Muscle of leg (tissue), 11 donors: ENCODE data around the gene NEUROD2. TPM values are rescaled to one million over a fixed set of nuclear protein-coding genes. Genes with fewer than 3 reads are reported as not detected.

ENCODE experiments used
- DNase-seq: peaks from one replicate; pipeline ENCODE4 v3.0.0; 2013
- H3K27ac ChIP-seq: one replicate; pipeline ENCODE4 v1.5.1; 2013; ENCODE audit warnings: mild to moderate bottlenecking, low read length, control low read depth
- H3K27me3 ChIP-seq: one replicate; pipeline ENCODE4 v1.6.1; 2013; ENCODE audit warnings: low read length; ENCODE audit not compliant: control insufficient read depth, insufficient read depth
- H3K36me3 ChIP-seq: one replicate; pipeline ENCODE4 v1.6.1; 2013; ENCODE audit warnings: low read length; ENCODE audit not compliant: control insufficient read depth, insufficient read depth
- H3K4me1 ChIP-seq: one replicate; pipeline ENCODE4 v1.6.1; 2013; ENCODE audit warnings: low read length; ENCODE audit not compliant: control insufficient read depth, insufficient read depth
- H3K4me3 ChIP-seq: one replicate; pipeline ENCODE4 v1.5.1; 2013; ENCODE audit warnings: low read length, control low read depth
- H3K9me3 ChIP-seq: replicated peaks from 2 replicates; pipeline ENCODE4 v1.6.1; 2013; ENCODE audit warnings: low read depth, low read length; ENCODE audit not compliant: control insufficient read depth
- WGBS: methylation state at CpG from one replicate; pipeline ENCODE4 v1.1.5; 2013; ENCODE audit warnings: missing lambda C conversion rate; ENCODE audit not compliant: insufficient coverage; 5-methylcytosine and 5-hydroxymethylcytosine counted together
- polyA plus RNA-seq, 8 donors: library from polyadenylated mRNA; unstranded; fragments of 120-200 nt; gene quantifications; one replicate each; pipeline versions ENCODE4 v1.2.1 to v1.2.3, GENCODE V29; 2013; ENCODE audit warnings: inconsistent platforms in 1 of 8, low replicate concordance in 1 of 8; ENCODE audit not compliant: insufficient read length in 8 of 8, insufficient read depth in 1 of 8
- total RNA-seq: library from RNA; stranded (reverse); fragments of 120-200 nt; gene quantifications from one replicate; pipeline ENCODE4 v1.2.4, GENCODE V29; 2013

Gene NEUROD2
- total and polyA plus RNA-seq, 9 donors = 0.01 to 0.11 (median 0.05) TPM; not detected in 2

- H3K4me1 ChIP-seq = no peaks in the 10 kb centered on the region
- H3K9me3 ChIP-seq = no peaks in the 10 kb centered on the region
- H3K4me3 ChIP-seq = no peak overlapping the region
- DNase-seq = no peak
- no peak overlapping the region for H3K27ac ChIP-seq
- WGBS = 7% methylated on average over 2 of the region's 8 CpGs
- peaks cover 4% of the 10 kb centered on the region for H3K27me3 ChIP-seq
- no peaks in the 10 kb centered on the region for H3K36me3 ChIP-seq
These were observed 28.2 kb downstream of the NEUROD2 start for GRCh38 chr17:39579318-39580081.

DNA sequence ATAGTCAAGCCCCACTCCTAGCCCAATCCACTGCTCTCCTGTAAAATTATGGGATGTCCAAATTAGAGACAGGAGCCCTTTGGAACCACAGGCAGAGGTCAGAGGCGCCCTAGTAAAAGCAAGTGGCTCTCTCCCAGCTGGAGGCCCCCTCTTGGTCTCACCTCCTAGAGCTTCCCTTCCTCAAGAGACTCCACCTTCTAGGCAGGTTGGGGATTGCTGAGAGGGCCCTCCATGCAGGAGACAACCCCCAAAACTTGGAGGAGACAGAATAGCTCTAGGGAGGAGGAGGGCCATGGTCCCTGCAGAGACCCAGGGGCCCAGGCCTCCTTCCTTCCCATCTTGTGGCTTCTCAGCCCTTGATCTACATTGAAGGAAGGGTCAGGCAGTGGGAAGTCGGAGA, 29.4 kb downstream of the NEUROD2 start:
- no peaks in the 10 kb centered on the region for H3K9me3 ChIP-seq
- WGBS = 20% methylated on average over 1 of the region's 2 CpGs
- no peak overlapping the region for H3K4me3 ChIP-seq
- no peaks in the 10 kb centered on the region for H3K36me3 ChIP-seq
- H3K27me3 ChIP-seq = peaks cover 4% of the 10 kb centered on the region
- DNase-seq = no peak
- peaks cover 6% of the 10 kb centered on the region for H3K4me1 ChIP-seq
- no peak overlapping the region for H3K27ac ChIP-seq

DNA sequence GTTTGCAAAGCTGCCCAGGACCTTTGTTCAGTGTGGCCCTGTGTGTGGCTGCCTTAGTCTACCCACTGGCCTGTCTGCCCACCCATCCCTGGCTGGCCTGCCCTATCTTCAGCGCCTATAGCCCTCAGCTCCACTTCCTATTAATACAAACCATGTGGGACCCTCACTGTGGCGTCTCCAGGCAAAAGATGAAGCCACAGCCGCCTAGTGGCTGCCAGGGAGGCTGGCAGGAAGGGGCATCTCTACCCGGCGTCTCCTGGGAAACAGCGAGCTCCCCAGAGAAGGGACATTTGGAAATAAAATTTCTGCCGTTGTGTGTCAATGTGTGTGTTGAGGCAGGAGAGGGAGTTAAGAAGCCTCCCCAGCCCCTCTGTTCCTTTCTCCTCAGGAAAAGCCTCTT, 31.5 kb downstream of the NEUROD2 start:
- 15% methylated on average over 5 of the region's 7 CpGs for WGBS
- Histone ChIP-seq H3K4me3 (no peak overlapping the region), H3K36me3 (peaks cover 5% of the 10 kb centered on the region), H3K27me3 (peaks cover 4% of the 10 kb centered on the region), H3K4me1 (peaks cover 17% of the 10 kb centered on the region), H3K9me3 (no peaks in the 10 kb centered on the region), H3K27ac (no peak overlapping the region)
- no peak for DNase-seq

DNA sequence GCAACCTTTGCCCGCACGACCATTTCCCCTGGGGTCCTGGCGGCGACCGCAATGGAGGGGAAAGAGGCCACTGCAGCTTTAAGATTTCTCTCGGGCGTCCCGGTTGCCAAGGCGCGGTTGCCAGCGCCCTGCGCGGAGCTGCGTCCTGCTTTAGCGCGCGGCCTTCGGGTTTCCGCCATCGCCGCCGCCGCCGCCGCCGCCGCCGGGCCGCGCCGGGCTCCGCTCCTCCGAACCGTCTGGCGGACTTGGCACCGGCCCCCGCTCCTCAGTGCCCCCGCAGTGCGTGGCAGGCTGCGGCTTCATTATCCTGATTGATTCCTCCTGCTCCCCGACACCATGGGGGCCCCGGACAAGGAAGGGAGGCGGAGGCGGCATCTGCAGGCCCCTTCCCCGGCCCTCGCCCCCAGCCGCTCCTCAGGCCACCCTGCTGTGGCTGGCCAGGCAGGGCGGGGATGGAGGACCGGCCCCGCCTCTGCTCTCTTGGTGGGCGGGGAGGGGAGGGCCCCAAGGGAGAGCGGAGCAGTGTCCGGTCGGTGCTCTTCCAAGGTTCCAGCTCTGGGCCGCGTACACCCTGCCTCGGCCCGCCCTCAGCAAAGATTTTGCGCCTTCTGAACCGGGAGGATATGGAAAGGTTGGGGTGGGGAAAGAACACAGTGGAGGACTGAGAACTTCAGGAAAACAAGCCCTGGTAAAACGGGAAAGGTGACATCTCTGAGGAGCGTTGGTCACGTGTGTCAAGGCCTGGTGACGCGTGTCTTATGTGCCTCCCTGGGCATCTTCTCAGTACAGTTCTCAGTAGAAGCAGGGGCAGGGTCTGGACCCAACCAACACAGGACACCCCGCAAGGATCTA, 34.0 kb downstream of the NEUROD2 start:
- DNase-seq = peak; percentile 83
- Histone ChIP-seq H3K4me1 (peaks cover 37% of the 10 kb centered on the region), H3K27ac (peak overlapping the region; percentile 72), H3K4me3 (peak overlapping the region; percentile 73), H3K9me3 (peaks cover 2% of the 10 kb centered on the region), H3K27me3 (peaks cover 4% of the 10 kb centered on the region), H3K36me3 (peaks cover 12% of the 10 kb centered on the region)
- whole genome bisulfite sequencing = under 1% methylated on average over 57 of the region's 66 CpGs

DNA sequence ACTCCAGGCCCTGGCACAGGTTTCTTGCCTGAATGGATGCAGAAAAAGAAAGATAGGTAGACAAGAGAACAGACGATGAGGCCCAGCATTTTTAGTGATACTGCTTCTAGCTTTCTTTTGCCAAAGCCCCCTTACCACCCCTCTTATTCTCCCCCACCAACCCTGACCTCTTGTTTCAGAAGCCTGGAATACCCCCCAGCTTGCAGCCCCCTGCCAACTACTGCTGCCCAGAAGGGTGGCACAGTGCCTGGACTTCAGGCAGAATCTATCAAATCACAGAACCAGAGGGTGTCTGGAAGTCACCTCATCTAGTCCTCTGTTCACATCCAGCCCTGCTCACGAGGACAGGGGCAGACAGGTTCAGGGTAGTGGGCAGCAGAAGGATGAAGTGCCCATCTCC, 35.6 kb downstream of the NEUROD2 start:
- no peak for DNase-seq
- Histone ChIP-seq H3K4me3 (no peak overlapping the region), H3K27me3 (peaks cover 4% of the 10 kb centered on the region), H3K4me1 (peaks cover 49% of the 10 kb centered on the region), H3K36me3 (peaks cover 24% of the 10 kb centered on the region), H3K9me3 (peaks cover 2% of the 10 kb centered on the region), H3K27ac (no peak overlapping the region)
- WGBS = 75% methylated on average over 1 of the region's 2 CpGs

- H3K36me3 ChIP-seq = peaks cover 33% of the 10 kb centered on the region
- DNase-seq = no peak
These were observed 38.6 kb downstream of the NEUROD2 start for GRCh38 chr17:39569126-39569525.

DNA sequence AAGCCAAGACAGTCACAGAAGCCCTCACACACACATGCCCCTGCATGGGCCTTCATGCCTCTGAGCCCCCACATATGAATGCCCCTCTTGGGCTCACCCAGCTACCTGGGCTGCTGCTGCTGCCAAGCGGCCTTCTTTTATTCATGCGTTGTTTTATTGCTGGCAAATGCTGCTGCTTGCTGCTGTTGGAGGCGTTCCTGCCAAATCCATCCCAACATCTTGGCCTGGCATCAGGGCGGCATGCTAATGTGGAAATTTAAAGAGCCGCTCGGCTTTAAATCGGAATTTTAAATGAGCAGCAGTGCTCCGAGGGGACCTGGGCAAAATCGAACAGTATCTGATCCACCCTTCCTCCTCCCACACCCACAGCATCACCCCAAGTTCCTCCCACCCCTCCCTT, 39.0 kb downstream of the NEUROD2 start:
- H3K36me3 ChIP-seq = peaks cover 33% of the 10 kb centered on the region
- no peak overlapping the region for H3K4me3 ChIP-seq
- peaks cover 2% of the 10 kb centered on the region for H3K9me3 ChIP-seq
- no peaks in the 10 kb centered on the region for H3K27me3 ChIP-seq
- WGBS = 50% methylated on average over 2 of the region's 9 CpGs
- no peak for DNase-seq
- no peak overlapping the region for H3K27ac ChIP-seq
- peaks cover 63% of the 10 kb centered on the region for H3K4me1 ChIP-seq

More at GRCh38 chr17:39569126-39569525, 38.6 kb downstream of the NEUROD2 start:
- Histone ChIP-seq H3K4me3 (no peak overlapping the region), H3K4me1 (peaks cover 63% of the 10 kb centered on the region), H3K27me3 (no peaks in the 10 kb centered on the region), H3K27ac (no peak overlapping the region), H3K9me3 (peaks cover 2% of the 10 kb centered on the region)
- no CpG with 5 or more reads among the region's 1 CpG for WGBS

DNA sequence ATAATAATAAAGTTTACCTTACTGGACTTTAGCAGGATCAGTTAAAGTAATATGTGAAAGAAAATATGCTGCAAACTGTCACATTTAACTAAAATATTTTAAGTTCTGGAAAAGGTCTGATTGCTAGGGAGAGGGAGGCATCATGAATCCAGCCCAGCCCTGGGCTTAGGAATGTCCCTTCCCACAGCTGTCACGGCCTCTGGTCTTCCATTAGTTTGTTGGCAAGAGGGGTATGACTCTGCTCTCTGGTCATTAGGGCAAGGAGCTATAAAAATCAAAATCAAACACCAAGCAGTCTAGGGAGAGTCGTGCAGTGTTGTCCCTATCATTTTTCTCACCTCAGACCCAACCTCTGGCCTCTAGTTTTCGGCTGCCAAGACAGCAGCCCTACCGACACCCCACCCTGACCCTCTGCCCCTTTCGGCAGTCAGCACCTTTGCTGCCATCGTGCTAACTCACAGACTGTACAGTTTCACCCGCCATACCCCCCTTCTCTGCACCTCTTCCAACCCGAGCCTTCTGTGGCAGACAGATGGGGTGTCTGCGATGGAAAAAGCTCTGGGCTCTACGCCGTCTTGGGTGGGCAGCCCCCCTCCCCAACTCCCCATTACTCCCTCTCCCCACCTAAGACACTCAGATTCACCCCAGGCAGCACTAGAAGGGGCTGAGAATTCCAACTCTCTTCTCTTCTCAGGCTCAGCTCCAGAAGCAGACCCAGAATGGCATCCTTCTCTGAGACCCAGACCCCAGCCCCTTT, 41.4 kb downstream of the NEUROD2 start:
- Histone ChIP-seq H3K27me3 (no peaks in the 10 kb centered on the region), H3K27ac (peak overlapping the region; percentile 79), H3K9me3 (peaks cover 2% of the 10 kb centered on the region), H3K4me3 (no peak overlapping the region), H3K36me3 (peaks cover 30% of the 10 kb centered on the region), H3K4me1 (peaks cover 69% of the 10 kb centered on the region)
- no peak for DNase-seq
- WGBS = 78% methylated on average over 8 of the region's 11 CpGs

DNA sequence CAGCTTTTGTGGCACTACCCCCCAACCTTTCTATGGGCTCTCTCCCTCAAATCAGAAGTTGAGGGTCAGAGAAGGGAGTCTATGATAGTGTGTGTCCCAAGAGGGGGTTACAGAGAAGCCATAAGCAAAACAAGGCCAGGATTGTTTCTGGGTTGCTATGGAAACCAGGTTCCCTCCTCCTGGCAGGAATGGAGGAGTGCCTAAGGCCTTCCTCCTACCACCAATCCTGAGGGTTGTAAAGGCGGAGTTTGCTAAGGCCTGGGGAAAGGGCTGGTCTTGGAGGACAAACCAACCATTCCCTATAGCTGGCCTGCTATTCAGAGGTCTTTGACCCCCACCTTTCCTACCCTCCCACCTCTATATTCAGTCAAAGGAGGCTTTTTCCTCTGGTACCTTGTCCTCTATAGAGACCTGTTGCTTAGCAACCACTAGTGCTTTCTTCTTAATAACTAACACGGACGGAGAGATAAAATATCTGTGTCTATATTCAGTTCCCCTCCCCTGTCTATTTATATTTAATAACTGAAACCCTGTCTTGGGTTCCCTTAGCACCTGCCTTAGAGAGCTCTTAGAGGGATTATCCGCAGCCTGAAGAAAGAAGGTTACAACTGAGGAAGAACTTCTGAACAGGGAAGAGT, 43.4 kb downstream of the NEUROD2 start:
- peaks cover 56% of the 10 kb centered on the region for H3K4me1 ChIP-seq
- peak overlapping the region; percentile 74 for H3K27ac ChIP-seq
- H3K27me3 ChIP-seq = no peaks in the 10 kb centered on the region
- no peak for DNase-seq
- peaks cover 26% of the 10 kb centered on the region for H3K36me3 ChIP-seq
- H3K4me3 ChIP-seq = peak overlapping the region; percentile 14
- no peaks in the 10 kb centered on the region for H3K9me3 ChIP-seq
- 80% methylated on average over 1 of the region's 4 CpGs for WGBS
